Measurements from ENCODE around the gene BABAM1.
A peak's percentile ranks its signal among the peaks of the same experiment; 100 is the strongest.
"Not testable (repeated sequence)": the region's sequence is repeated elsewhere in the genome, so short reads cannot be mapped to it uniquely, and the experiment has no call there.

BABAM1 gene

DNA sequence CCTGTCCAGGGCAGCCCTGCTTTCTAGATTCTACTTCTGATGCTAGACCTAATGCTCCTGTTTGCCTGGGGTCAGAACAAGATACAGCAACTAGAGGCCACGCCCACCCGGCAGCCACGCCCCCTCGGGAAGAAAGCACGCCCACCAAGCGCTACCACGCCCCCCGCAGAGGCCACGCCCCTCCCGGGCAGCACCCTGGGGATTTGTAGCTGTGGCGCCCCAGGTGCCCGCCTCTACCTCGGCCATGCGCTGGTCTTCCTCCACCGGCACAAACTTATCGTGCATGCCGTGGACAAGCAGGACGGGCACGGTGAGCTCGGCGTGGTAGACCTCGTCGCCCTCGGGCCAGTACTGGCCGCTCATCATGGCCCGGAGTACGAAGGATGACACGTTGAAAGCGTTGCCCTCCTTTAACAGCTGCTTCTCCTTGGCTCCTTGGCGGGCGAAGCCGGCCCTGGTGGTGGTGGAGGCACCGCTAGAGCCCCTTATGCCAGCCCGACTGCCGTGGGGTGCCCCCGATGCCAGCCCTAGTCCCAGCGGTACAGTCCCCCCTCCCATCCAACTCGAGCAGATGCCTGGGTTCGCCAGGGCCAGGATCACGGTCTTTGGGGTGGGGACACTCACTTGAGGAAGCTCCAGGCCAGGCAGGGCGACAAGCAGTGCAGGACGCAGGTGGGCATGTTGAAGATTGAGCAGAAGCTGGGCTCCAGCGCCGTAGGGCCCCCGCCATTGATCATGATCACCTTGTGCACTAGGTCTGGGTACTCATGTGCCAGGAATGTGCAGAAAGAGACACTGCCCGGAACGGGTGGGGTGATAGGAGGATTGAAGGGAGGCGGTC is 27.0 kb downstream of the BABAM1 start:
- Histone ChIP-seq H3K27ac (no peak overlapping the region), H3K4me3 (no peak overlapping the region)

DNA sequence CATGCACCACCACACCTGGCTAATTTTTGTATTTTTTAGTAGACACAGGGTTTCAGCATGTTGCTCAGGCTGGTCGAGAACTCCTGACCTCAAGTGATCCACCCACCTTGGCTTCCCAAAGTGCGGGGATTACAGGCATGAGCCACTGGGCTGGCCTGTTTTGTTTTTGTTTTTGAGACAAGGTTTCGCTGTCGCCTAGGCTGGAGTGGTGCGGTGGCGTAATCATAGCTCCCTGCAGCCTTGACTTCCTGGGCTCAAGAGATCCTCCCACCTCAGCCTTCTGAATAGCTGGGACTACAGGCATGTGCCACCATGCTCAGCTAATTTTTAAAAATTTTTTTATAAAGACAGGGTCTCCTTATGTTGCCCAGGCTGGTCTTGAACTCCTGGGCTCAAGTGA is 28.3 kb downstream of the BABAM1 start:
- not testable (repeated sequence) for H3K27ac ChIP-seq, H3K4me3 ChIP-seq

DNA sequence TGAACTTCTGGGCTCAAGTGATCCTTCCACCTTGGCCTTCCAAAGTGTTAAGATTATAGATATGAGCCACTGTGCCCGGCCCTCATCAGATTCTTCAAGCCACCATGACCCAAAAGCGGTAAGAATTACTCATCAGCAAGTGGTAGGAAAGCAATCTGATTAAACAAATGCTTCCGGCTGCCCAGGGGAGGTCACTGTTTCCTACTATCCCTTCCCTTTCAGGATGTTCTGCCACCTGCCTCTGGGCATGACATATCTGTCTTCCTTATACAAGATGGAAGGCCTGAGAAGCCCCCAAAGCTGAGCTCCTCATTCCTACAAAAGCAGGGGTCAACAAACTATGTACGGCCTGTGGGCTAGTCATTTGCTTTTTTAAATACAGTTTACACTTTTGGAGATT is 29.0 kb downstream of the BABAM1 start:
- Histone ChIP-seq H3K27ac (no peak overlapping the region), H3K4me3 (no peak overlapping the region)

DNA sequence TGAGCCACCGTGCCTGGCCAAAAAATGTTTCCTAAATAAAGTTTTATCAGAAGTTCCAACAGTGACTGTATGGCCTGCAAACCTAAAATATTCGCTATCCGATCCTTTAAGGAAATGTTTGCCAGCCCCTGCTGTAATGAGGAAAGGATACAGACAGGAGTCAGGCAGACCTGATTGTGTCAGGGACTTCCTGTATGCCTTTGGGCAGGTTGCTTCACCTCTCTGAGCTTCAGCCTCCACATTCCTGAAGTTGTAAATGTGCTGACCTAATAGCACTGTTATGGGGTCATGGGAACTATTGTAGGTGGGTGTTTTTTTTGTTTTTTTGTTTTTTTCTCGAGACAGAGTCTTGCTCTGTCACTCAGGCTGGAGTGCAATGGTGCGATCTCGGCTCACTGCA is 29.7 kb downstream of the BABAM1 start:
- Histone ChIP-seq H3K27ac (peak overlapping the region in 1 of 21 experiments; percentile 26), H3K4me3 (no peak overlapping the region)

DNA sequence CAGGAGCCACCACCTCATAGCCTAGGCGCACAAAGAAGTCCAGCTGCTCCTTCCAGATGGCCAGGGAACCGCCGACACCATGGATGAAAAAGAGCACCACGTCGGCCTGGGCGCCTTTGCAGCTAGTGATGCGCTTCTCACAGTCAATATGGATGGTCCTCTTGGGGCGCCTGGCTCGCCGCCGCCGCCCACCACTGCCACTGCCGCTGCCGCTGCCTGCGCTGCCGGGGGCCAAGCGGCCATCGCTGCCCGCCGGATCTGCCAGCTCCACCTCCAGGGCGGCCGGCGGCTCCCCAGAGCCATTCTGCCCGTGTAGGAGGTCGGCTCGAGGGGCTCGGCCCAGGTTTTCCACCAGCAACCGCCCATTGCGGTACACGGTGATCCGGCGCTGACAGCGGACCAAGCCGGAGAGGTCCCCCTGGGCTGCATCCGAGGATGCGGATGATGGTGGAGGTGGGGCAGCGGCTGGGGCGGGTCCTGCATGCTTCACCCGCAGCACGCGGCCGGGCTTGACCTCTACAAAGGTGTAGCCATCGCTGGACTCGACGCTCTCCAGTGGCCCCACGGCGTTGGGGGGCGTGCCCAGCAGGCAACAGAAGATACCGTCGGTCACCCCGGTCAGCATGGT is 33.9 kb downstream of the BABAM1 start:
- H3K27ac ChIP-seq, result no peak overlapping the region
- no peak overlapping the region for H3K4me3 ChIP-seq

DNA sequence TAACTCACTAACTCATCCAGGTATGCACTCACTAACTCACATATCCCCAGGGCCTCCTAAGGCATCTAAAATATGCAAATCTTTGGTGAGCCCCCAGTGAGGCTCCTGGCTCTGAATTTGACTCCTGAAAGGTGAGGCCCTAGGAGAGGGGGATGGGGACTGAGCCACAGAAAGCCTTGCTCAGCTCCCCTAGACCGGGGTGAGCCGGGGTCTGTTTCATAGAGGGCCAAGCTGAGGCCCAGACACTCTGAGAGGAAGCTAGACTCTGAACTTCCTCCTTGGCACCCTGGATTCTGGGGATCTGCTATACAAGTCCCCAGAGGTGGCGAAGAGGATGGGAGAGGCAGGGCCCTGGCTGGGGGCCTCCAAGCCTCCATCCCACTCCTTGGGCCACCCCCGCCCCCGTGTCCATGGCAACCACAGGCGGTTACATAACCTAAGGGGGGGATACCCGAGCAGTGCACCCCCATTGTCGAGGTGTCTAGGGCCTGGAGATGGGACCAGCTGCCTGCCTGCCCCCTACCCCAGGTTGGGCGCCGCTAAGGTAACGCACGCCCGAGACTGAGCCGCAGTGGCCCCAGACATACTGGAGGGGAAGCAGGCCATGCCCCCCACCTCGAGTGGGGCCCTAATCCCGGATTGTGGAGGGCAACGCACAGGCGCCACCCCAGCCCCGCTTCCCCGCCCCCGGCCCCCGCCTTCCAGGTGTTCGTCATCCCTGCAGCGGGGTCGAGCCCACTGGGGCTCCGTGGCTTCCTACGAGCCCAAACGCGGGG is 35.3 kb downstream of the BABAM1 start:
- Histone ChIP-seq H3K4me3 (peak overlapping the region; percentile 44 to 86 (median 78)), H3K27ac (peak overlapping the region in 20 of 21 experiments; percentile 2 to 89 (median 76))

DNA sequence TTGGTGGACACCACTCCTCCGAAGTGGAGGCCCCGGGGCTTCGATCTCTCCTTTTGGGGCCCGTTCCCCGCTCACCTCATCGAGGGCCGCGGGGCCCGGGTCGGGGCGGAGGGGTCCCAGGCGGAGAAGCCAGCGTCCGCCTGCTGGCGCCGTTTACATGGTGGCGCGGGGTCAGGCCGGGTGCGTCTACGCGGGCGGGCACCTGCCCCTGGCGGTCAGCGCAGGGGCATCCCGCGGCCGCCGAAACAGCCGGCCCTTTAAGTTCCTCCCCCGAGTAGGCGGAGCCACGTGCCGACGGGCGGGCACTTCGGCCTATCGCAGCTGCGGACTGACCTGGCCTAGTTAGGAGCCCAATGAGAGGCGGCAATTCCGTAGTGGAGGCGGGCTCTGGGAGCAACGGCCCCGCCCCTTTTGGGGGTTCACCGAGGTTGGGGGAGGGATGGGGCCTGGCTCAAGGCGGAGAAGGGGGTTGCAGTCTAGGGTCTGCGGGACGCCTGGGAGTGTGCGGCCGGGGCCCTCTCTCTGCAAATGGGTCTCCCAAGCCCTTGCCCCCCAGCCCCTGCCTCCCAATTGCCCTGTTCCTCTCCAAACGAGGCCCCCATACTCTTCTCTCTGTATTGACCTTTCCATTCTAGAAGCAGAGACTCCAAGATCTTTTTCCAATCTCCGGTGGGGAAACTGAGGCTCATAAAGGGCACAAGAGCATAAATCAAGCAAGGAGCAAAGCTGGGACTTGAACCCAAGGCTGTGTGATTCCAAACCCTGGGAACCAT is 36.1 kb downstream of the BABAM1 start, which contains the start of gene ABHD8:
TSS of gene ABHD8 (minus strand) at position 259 of the 773 bp plus-strand sequence. CDS start 1,809 bp downstream, outside the sequence.
- peak within 1 kb of the TSS in 20 of 21 experiments; percentile 2 to 89 (median 76) for H3K27ac ChIP-seq
- H3K4me3 ChIP-seq, result peak within 1 kb of the TSS; percentile 44 to 86 (median 78)

DNA sequence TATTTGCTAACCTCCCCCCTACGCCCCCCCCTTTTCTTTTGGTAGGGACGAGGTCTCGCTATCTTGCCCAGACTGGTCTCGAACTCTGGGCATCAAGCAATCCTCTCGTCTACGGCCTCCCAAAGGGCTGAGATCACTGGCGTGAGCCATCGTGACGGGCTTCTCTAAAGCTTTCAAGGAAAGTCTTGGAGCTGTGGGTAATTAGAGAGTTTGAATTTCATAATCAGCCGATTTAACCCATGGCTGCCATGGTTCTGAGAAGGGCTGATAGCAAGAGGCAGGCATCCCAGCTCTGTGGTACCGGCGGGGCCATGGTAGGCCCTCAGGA is 36.7 kb downstream of the BABAM1 start:
- no peak overlapping the region for H3K4me3 ChIP-seq
- H3K27ac ChIP-seq, result peak overlapping the region in 4 of 21 experiments; percentile 64 to 87 (median 80)

DNA sequence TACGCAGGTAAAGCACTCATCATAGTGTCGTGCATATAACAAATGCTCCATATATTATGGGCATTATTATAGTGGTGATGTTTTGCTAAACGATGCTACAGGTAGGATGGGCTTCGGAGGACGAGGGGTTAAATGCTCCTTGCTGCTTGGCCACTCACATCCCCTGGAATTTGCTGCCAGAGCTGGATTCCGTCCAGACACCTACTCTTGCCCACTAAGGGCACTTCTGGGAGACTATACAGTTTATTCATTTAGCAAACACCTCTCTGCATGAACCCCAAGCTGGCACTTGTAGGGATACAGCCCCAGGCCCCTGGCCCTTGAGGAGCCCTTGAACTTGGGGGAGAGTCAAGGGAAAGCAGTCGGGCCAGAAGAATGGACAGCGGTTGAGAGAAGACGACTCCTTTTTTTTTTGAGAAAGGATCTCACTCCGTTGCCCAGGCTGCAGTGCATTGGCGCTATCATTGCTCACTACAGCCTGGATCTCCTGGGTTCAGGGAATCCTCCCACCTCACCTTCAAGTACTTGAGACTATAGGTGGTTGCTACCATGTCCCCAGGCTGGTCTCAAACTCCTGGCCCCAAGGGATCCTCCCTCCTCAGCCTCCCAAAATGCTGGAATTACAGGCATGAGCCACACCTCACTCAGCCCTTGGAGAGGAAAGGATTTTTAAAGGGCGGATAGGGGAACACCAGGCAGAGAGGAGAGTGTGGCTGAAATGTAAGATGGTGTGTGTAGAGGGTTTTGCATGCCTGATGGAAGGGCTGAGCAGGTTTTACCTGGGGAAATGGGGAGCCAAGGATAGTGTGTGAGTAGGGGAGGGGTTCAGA is 37.4 kb downstream of the BABAM1 start:
- Histone ChIP-seq H3K27ac (peak overlapping the region in 14 of 21 experiments; percentile 75 to 94 (median 90)), H3K4me3 (peak overlapping the region in 1 of 7 experiments; percentile 50)

DNA sequence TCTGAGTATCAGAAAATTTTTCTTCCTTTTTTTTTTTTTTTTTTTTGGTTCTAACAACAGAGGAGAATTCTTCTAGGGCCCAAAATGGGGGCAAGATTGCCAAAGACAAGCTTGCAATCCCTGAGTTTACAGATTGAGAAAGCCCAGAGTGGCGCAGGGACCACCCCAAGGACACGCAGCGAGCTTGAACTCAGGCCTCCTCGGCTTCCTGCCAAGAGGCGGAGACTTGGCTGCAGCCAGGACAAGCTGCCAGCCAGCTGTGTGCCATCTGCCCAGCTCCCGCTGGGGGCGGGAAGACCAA is 37.9 kb downstream of the BABAM1 start:
- peak overlapping the region in 16 of 21 experiments; percentile 68 to 94 (median 88) for H3K27ac ChIP-seq
- peak overlapping the region; percentile 47 to 72 (median 57) for H3K4me3 ChIP-seq

DNA sequence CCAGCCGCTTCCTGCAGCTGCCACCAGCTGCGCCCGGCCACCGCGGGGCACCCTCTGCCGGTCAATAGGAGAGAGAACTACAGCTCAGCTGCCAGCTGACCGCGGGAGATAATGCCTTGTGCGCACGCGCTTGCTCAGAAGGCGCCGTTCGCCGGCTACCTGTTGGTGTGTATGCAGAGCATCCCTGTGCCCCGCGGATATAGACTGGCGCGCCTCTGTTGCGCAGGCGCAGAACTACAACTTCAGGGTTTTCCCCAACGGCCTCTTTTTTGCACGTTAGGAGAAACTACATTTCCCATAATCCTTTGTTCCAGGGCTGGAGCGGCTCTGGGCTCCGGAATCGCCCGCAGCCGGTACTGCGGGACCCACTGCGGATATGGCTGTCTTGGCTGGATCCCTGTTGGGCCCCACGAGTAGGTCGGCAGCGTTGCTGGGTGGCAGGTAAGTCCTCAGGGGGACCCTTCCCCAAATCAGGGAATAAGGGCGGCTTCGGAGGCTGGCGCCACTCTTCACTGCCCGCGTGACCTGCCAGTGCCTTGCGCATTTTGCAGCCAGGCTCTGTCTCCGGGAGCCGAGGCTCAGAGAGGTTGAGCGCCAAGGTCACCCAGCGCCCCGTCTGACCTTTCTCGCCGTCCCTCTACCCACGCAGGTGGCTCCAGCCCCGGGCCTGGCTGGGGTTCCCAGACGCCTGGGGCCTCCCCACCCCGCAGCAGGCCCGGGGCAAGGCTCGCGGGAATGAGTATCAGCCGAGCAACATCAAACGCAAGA is 38.5 kb downstream of the BABAM1 start, which contains the start of gene MRPL34:
TSS of gene MRPL34 (plus strand) at position 356 of the 768 bp plus-strand sequence. CDS start at position 377, 21 bp downstream.
- Histone ChIP-seq H3K27ac (peak within 1 kb of the TSS; percentile 20 to 94 (median 88)), H3K4me3 (peak within 1 kb of the TSS; percentile 47 to 72 (median 57))

DNA sequence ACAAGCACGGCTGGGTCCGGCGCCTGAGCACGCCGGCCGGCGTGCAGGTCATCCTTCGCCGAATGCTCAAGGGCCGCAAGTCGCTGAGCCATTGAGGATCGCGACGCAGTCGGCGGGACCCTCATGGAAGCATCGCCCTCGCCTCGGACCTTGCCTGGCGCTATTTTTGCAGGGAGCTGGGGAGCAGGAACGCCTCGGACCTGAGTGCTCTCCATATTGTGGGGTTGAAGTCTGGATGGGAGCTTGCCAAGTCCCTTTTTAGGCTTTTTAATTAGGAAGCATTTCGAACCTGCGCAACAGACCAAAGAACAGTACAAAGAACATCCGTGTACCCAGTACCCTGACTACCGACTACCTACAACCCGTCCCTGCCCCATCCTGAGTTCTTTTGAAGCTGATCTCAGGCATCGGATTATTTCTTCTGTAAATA is 39.1 kb downstream of the BABAM1 start:
- Histone ChIP-seq H3K4me3 (peak overlapping the region; percentile 47 to 72 (median 57)), H3K27ac (peak overlapping the region in 20 of 21 experiments; percentile 68 to 94 (median 88))

DNA sequence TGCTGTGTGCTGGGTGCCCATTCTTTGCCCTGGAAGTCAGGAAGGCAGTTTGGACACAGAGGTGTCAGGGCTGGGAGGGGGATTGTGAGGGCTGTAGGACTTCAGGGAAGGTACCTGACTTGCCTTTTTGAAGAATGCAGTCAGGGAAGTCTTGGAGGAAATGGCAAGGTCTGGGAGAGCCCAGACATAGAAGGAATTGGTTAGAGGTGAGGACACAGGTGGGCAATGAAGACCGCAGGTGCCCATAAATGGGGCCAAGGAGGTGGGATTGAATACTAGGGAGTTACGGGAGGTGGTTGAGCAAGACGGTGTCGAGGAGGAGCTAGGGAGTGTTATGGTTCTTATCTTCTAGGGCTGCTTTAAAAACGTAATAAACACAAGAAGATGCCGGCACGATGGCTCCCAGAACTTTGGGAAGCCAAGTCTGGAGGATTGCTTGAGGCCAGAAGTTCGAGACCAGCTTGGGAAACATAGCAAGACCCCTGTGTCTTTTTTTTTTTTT is 40.7 kb downstream of the BABAM1 start:
- no peak overlapping the region for H3K4me3 ChIP-seq
- no peak overlapping the region for H3K27ac ChIP-seq

DNA sequence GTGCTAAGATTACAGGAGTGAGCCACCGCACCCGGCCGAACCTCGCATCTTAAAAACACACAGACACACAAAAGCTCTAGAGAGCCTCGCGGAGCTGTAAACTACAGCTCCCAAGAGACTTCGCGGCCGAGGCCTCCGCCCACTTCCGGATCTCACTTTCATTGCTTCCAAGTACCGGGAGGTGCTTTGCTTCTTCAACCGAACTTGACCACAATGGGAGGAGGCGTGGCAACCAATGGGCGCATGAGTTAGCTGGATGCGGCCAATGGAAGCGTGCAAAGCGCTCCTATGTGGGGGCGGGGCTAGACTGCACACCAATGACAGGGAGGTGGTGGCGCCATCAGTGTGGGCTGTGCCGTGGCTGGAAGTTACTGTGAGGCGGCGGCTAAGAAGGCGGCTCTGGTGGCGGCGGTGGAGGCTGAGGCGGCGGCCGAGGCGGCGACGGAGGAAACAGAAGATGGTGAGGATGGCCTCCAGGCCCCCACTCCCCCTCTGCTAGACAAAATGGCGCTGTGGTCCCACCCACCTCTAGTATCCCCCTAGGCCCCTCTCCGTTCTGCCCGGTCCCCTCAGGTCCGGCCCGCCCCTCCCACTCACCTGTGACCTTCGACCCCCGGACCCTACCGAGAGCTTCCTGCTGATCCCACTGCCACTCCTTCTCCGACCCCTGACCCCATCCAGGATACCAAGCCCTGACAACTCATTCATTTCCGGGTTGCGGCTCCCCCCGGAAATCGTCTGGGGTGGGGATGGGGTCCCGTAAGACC is 42.1 kb downstream of the BABAM1 start, which contains the start of gene DDA1:
TSS of gene DDA1 (plus strand) at position 366 of the 767 bp plus-strand sequence. CDS start at position 458, 92 bp downstream.
- H3K4me3 ChIP-seq, result peak within 1 kb of the TSS; percentile 61 to 97 (median 90)
- H3K27ac ChIP-seq, result peak within 1 kb of the TSS; percentile 65 to 96 (median 88)

DNA sequence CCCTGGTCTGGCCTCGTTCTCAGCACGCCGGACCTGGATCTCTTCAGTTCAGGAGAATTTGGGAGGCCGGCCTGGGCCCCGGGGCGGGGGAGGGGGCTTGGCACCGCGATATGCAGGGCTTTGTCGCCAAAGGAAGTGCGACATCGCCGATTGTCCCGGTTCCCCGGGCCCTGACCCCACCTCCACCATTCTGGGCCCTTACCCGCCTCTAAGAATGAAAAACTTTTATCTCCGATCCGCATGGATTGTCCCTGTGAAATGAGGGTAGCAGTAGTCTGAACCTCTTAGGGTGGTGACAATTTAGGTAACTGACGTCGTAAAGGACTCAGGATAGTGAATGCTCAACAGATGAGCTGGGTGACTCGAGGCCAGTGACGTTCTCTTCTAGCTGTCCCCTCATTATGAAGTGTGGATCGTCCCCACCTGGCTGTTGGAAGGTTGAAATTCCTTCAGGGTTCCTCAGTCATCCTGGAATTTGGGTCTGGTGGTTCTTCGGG is 42.8 kb downstream of the BABAM1 start:
- peak overlapping the region; percentile 61 to 97 (median 90) for H3K4me3 ChIP-seq
- peak overlapping the region; percentile 65 to 96 (median 88) for H3K27ac ChIP-seq

DNA sequence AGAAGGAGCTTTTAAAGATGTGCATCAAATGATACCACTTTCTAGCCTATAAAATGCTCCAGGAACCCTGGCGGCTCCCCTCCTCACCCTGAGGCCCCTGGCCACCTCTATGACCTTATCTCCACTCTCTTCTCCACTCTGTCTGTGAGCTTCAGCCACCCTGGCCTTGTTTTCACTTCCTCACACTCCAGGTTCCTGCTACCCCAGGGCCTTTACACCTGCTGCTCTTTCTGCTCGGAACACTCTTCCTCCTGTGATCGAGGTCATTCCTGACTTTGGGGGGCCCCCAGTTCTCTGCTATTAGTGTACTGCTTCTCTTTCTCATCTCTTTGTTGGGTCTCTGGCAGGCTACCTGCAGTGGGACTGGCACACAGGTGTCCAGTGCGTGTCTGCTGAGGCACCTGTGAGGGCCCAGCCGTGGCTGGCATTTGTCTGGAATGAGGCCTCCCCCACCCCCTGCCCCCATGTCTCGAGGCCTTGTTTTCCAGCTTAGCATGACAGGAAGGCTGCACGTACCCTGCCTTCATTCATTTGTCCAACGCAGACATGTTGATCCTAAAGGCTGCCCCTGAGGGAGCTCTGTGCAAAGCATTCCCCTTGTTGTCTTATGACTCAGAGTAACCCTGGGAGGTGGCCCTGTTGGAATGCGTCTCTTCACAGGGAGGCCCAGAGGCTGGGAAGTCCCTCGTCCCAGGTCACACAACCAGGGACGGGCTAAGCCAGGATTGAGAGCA is 44.4 kb downstream of the BABAM1 start:
- H3K4me3 ChIP-seq, result no peak overlapping the region
- peak overlapping the region in 2 of 21 experiments; percentile 22 to 49 for H3K27ac ChIP-seq
